ENCODE measurements around the gene TCEA2.

DNA sequence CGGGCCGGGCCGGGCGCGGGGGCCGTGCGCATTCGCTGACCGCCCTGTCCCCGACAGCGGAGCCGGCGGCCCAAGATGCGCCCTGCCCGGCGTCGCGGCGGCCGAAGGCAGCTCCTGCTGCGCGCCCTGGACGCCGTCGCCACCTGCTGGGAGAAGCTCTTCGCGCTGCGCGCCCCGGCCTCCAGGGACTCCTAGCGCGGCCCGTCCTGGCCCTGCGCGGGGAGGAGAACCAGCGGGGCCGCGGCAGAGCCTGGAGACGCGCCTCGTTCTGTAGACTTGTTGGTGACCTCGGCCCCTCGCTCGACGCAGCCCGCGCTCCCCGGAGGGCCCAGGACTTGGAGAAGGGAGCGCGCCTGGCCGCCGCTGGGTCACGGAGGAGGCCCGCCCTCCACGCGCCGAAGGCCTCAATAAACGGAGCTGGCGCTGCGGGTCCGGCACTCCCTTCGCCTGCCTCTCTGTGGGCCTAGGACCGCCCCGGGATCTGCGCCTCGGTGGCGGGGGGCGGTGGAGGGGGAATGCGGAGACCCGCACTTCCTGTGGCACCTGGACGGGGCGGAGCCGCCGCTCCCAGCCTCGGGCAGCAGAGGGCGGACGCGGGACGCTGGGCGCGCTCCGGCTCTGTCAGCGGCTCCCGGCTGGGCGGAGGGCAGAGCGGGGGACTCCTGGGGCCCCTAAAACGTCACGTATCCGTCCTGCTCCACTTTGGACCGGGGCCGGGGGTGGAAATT lies 24.3 kb upstream of the TCEA2 start:
- TF ChIP-seq, protein P1, sequence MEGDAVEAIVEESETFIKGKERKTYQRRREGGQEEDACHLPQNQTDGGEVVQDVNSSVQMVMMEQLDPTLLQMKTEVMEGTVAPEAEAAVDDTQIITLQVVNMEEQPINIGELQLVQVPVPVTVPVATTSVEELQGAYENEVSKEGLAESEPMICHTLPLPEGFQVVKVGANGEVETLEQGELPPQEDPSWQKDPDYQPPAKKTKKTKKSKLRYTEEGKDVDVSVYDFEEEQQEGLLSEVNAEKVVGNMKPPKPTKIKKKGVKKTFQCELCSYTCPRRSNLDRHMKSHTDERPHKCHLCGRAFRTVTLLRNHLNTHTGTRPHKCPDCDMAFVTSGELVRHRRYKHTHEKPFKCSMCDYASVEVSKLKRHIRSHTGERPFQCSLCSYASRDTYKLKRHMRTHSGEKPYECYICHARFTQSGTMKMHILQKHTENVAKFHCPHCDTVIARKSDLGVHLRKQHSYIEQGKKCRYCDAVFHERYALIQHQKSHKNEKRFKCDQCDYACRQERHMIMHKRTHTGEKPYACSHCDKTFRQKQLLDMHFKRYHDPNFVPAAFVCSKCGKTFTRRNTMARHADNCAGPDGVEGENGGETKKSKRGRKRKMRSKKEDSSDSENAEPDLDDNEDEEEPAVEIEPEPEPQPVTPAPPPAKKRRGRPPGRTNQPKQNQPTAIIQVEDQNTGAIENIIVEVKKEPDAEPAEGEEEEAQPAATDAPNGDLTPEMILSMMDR (IDR thresholded peaks at IDR 0.05; ENCODE audit: low read length), result peak; percentile 49
- TF ChIP-seq EZH2 (IDR thresholded peaks at IDR 0.05; ENCODE audit: borderline replicate concordance, low read length), result no peak

All from OCI-LY1 (cell line).